Posterior cingulate gyrus (tissue), 11 donors: ENCODE results near the gene PIR.

Experiments used
- DNase-seq, 10 donors: peaks; one replicate each; pipeline versions ENCODE4 v3.0.0 to v3.0.0-alpha.2; 2020 to 2021; ENCODE audit warnings: mixed read lengths in 3 of 10
- intact Hi-C: fragments of 100-400 bp; cut with DNase I; formaldehyde crosslinking; loops from one replicate; pipeline ENCODE4 v1.15.1; 2023

The PIR gene

DNA sequence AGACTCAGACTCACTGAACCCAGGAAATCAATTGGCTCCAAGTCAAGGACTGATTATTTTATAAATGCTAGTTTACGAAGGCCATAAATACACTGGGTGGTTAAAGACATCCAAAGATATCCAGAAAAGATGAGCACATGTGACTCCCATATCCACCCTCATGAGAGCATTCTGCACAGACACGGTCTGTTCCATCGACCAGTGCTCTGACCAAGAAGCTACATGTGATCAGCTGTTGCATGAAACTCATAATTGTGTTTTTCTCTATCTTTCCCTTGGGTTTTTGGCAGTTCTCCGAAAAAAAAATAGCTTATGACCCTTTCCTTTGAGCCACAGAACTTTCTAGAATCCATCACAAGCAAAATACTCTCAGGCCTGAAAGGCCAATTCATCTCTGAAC, 2.7 kb upstream of the PIR start:
- intact Hi-C loops, result loop anchor here (10.0 kb wide), 1 partner anchor 179 kb away; no protein-coding TSS in a partner anchor
- DNase-seq, result no peak

DNA sequence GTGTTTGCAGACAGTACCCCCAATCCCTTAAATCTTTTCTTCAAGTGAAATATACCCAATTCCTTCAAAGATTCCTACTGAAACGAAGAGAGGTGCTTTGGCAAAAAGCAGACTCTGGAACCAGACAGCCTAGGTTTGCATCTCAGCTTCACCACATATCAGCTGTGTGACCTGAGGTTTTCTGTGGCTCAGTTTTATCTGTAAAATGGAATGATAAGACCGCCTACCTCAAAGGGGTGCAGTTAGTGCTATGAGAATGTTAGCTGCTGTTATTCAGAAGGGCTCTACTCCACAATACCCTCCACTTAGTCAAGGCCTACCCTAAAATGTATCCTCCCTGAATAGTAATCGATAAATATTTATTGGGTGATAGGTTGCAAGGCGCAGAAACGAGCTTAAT, 664 bp downstream of the PIR start:
- DNase-seq, result no peak
- intact Hi-C loops, result loop anchor here (10.0 kb wide), 1 partner anchor 182 kb away; no protein-coding TSS in a partner anchor

DNA sequence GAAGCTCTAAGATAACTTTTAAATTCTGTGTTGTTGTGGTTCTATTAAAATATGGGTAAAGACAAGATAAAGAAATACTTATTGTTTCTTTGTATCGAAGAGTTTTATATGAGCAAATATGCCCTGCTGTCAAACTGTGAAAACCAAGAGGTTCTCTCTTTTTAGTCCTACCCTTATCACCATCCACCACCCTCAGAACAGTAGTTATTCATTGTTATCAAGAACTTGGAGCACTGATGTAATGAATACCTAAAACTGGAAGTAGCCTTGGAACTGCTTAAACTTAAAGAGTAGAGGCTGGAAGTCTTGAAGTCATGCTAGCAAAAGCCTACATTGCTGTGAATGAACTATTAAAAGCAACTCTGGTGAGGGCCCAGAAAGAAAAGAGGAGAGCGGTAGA, 9.2 kb downstream of the PIR start:
- no peak for DNase-seq
- intact Hi-C loops, result no loop called here

DNA sequence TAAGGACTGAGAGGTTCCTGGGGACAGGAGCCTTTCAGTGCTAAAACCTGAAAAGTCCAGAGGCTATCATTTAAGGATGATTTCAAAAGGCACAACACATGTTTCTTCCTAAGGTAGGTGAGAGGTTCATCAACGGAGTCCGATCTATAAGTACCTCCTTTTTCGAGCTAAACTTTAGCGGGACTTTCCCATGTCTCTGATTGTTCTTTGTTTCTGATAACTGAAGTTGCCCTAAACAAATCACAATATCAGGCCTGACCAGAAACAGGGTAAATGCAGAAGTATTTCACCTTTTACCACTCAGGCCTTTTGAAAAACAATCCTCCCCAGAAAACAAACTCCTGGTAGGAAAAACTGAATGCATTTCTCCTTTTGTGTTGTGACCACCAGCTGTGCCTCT, 17.6 kb downstream of the PIR start:
- no peak for DNase-seq
- intact Hi-C loops, result no loop called here

DNA sequence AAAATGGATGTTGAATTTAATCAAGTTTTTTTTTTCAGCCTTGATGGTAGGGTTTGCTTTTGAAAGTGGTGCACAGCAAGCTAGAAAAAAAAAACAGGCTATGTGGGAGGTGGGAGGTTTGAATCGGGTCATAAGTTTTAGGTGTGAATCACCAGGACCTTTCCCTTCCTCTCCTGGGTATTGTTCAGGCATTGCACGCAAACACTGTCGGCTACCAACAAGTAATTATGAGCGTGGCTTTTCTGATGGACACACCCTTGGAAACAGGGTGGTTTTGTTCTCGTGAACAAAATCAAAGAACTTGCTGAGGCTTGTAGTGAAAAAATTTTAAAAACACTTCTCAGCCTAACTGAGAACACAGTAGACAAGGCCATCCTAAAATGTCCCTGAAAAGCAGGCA, 18.1 kb downstream of the PIR start:
- intact Hi-C loops, result no loop called here
- DNase-seq, result no peak

DNA sequence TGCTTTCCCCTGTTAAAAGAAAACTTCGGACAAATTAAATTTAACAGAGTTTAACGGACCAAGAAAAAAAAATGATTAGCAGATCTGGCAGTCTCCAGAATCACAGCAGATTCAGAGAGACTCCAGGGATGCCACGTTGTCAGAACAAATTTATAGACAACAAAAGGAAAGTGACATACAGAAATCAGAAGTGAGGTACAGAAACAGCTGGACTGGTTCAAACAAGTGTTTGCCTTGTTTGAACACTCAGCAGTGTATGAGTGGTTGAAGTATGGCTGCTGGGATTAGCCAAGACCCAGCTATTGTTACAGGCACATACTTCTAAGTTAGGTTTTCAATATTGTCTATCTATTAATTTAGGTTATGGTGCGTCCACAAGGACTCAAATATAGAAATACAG, 19.1 kb downstream of the PIR start:
- intact Hi-C loops, result no loop called here
- no peak for DNase-seq

DNA sequence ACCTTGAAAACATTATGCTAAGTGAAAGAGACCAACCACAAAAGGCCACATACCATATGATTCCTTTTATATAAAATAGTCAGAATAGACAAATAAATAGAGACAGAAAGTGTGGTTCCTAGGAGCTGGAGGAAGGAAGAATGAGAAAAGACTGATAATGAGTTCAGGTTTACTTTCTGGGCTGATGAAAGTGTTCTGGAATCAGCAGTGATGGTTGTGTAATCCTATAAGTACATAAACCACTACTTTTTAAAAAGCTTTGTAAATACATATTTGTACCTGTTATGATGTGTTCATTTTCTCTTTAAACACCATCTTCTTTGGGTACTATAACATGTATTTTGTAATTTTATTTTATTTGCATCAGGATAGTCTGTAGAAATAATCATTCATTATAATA, 20.6 kb downstream of the PIR start:
- intact Hi-C loops, result no loop called here
- DNase-seq, result no peak

DNA sequence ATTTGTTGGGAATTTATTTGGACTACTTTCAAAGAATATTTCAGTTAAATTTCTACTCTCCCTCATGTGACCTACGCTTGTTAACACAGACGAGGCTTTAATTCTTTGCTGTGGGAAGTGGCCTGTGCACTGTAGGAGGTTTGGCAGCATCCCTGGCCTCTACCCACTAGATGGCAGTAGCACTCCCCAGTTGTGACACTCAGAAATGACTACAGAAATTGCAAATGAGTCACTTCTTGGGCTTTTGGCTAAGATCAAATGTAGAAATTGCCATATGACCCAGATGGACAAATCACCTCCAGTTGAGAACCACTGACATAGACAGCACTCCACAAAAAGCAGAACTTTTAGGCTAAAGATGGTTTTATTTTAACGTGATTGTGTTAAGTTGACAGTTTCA, 22.1 kb downstream of the PIR start:
- intact Hi-C loops, result loop anchor here (1.0 kb wide), 1 partner anchor 94 kb away; no protein-coding TSS in a partner anchor
- DNase-seq, result peak in 8 of 10 donors; percentile 39 to 90 (median 56)

DNA sequence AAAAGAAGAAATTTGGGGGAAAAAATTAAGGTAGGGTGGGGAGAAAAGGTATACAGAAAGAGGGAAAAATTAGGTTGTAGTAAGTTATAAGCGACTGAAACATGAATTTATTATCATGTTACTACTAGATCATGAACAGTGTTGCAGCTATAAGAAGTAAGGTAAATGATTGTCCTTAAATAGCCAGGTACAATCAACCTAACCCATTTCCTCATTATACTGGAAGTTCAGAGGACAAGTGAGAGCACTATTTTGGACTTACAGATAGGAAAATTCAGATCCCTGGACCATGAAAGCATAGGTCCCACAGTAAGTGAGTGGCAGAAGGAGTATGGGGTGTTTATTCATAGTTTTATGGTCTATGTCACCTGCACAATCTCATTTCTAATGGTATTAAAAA, 23.5 kb downstream of the PIR start:
- DNase-seq, result no peak
- intact Hi-C loops, result loop anchor here (2.0 kb wide), 2 partner anchors 121 to 171 kb away; no protein-coding TSS in a partner anchor

DNA sequence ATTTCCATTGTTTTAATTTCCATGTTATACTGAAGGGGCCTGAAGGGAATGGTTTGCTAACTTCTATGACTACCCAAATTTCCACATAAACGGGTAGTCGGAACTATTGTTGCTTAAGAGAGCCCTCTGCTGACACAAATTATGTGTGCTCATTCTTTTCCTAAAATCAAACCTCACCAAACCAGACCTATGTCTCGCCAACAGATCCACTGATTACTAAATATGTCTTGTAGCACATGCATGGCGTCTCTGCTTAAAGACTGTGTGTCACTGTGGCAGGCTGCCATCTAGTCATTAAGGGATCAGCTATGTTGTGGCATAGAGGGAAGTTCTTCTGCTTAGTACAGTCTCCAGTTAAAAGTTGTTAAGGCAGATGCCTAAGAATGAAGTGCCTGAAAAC, 25.1 kb downstream of the PIR start:
- intact Hi-C loops, result loop anchor here (2.0 kb wide), 2 partner anchors 119 to 169 kb away; no protein-coding TSS in a partner anchor
- DNase-seq, result no peak

DNA sequence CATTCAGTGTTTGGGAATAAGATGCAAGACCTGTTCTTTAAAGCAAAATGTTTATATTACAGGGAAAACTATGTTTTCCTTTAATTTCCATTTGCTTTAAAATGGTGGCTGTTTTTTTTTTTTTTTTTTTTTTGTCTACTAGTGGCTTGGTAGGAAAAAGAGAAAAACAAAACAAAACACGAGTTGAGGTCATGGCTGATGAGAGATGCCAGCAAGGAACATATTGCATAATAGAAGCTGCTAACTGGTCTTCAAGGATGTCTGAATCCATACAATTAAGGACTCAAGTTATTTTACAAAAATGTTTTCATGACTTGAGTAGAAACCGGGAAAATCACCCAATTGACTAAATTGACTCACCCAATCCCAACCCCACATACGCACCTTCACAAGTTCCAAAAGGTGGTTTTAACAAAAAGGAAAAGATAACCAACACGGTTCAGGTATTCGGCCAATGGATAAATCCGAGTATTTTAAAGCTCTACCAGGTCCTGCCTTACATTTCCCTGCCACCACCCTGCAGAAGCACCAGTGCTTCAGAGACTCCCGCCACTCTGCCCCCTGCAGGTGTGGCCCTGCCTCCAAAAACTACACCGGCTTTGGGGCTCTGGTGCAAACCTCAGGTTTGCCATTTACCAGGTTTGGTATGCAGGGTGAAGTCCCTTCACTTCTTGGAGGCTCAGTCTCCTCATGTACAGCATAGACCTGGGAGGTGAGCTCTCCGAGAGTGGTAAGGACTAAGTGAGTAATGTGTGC, 27.1 kb downstream of the PIR start:
- intact Hi-C loops, result no loop called here
- no peak for DNase-seq

DNA sequence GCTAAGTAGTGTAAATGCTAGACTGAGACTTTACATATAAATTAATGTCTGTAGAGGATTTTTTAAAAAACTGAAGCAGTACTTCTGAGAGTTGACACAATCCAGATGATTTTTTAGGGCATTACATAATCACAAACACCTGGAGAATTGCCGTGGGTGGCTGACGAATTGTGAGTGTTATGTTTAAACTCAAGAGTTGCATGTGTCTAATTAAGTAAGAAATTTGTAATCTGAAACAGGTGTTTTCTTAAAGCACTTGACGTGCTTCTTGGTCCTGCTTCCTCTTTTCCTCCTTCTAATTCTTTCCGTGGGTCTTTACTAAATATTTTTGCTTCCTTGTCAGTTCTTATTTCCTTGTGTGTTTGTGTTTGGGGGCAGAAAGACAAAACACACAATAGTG, 27.8 kb downstream of the PIR start:
- intact Hi-C loops, result no loop called here

DNA sequence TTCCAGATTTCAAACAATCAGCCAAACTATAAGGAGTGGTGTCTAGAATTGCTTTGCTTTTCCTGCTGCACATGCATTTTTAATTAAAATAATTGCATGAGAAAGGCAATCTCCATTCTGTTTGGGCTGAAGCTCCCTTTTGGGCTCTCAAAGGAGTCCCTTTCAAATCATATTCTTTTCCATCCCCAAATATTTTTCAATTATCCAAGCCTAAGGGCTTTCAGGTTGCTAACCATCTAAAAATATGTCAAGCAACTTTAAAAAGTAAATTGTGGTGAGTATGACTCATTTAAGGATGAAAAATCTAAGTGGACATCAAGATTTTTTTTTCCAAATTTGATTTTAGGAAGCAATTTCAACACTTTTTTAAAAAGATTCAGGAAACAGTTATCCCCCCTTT, 28.4 kb downstream of the PIR start:
- DNase-seq, result no peak
- intact Hi-C loops, result no loop called here

More for the DNA sequence above, 27.8 kb downstream of the PIR start:
- no peak for DNase-seq

DNA sequence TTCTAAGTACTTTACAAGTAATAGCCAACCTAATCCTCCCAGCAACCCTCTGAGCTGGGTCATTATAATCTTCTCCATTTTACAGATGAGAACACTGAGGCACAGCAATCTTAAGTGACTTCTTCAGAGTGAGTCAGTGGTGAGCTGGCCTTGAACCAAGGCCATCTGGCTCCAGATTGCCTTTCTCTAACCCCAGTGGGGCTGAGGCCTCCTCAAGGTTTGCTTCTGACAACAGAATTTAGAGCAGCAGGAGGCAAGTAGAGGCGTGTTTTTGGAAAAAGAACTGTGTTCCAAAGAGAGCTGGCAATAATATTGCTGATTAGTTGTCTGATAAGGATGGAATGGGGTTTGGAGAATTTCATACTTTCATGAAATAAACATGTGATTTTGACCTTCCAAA, 41.2 kb downstream of the PIR start:
- intact Hi-C loops, result no loop called here
- no peak for DNase-seq

DNA sequence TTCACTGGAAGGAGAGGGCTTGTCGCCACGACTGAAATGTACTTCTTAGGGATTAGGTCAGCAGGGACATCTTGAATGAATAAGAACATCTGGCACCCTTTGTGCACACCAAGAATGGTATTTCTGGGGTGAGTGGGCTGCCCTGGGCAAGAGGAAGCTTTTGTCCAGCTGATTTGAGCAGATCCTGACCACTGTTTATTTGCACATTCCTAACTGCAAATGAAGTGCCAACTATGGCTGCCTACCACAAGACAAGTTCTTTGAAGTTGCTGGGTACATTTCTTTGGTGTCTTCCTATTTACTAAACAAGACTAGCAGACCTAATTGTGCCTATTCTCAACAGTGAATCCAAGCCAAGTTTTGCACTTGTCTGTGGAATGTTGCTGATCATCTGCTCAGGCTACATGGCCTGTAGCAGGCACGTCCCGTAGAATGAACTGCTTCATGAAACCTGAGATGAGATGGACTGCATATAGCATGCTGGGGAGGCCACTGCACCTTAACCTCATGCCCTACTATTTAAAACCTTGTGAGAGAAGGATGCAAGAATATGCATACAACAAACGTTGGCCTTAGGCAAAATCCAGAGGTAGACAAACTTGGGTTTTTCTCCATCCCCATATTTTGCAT, 45.0 kb downstream of the PIR start:
- intact Hi-C loops, result no loop called here
- no peak for DNase-seq

DNA sequence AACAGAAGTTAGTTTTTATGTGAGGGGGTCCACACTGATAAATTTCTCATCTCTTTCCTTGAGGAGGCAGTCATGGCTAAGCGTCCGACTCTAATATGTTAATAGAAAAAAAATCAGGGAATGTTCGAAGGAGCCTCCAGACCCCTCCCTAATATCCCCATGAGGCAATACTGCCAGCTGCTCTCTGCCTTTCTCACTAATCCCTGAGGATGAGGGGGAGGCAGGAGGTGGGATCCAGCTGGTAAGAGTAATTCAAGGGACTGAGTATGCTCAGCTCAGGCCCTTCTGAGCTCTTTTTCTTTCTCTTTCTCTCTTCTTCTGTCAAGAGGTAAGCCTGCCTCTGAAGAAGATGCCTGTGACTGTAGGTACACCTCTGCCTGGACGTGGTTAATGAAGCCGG, 51.7 kb downstream of the PIR start:
- no peak for DNase-seq
- intact Hi-C loops, result no loop called here

DNA sequence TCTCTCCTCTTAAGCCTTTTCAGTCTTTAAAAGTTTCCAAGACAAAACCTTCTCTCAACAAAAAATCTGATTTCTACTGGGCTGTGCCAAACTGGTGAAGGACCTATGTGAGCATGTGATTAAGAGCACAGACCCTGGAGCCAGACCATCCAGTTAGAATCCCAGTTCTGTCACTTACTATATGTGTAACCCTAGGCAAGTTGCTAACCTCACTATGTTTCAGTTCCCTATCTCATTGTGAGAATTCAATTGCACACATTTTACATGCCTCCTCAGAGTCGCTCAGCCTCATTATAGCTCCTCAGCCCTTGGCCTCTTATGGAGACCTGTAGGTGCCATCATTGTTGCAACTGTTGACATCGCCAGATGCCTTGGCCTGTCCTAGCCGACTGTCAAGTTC, 54.8 kb downstream of the PIR start:
- no peak for DNase-seq
- intact Hi-C loops, result no loop called here

DNA sequence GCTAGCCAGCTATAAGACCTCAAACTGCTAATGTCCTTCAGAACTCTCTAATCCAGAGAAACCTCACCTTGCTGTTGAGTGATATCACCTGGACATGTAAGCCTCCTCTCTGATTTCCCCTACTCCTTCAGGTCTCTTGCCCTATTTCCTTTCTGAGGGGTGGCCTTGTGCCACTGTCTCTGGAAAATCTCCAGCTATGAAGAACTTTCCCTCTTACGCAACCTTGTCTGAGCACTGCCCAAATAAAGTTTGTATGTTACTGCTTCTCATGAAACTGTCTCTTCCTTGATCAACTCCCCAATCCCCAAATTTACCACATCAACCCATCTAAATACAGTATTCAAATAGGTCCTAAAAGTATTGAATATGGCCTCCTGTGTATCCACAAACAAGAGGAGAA, 55.4 kb downstream of the PIR start:
- intact Hi-C loops, result no loop called here
- no peak for DNase-seq

DNA sequence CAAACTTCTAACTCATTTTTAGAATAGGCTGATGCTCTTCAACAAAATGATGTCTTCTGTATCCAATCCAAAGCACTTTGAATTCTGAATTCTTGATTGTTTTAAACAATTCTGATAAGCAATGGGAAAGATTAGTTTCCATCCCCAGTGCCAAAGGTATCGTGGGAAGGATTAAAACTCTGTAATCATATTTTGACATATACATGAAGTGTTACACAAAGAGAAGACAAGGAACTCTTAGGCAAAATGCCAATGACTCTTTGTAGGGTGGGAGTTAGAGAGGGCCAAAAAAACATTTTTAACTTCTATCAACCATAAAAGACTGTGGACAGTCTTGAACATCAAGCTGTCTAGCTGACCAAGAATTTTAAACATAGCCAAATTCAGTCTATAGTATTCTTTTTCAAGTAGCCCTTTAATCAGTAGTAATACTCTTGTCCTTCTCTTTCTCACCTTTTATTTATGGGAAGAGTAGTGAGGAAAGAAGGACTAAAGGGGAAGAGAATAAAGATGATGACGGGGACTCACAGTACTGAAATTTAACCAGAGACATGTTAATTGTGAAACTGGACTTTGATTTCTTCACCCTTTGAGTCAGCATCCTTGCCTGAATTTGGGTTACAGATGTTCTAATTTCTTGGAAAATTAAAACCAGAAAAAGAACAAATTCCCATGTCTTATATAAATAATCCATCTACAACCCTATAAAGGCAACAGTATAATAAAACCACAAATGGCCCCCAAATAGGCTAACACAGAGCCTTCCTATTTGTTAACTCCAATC, 57.1 kb downstream of the PIR start:
- no peak for DNase-seq
- intact Hi-C loops, result no loop called here

DNA sequence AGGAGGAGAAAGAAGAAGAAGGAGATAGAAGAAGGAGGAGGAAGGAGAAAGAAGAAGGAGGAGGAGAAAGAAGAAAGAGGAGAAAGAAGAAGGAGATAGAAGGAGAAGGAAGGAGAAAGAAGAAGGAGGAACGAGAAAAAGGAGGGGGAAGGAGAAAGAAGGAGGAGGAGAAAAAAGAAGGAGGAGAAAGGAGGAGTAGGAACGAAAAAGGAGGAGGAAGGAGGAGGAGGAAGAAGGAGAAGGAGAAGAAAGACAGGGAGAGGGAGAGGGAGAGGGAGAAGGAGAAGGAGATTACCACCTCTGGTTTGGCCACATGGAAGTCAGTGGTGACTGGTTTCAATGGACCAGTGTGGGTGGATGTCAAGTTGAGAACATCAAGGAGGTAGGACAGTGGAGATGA, 58.9 kb downstream of the PIR start:
- intact Hi-C loops, result no loop called here
- no peak for DNase-seq

DNA sequence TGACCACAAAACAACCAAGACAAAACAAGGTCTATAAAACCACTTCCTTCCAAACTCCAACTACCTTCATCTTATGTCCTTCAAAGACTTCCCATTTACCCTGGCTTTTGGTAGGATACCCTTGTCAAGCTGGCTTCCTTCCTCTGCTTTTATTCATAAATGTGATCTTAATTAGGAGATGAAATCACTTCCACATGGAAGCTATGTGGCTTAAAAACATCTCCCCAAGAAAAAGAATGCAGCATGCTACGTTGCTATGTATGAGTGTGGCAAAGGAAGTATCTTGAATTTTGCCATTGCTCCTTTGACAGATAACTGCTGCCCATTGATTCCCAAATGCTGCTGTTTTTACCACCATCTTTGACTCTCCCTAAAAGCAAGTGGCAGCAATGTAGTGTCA, 62.5 kb downstream of the PIR start:
- intact Hi-C loops, result no loop called here
- no peak for DNase-seq
